HG02678 (cell line): ENCODE data around the gene CRYGC.

Experiments
- ATAC-seq: cut with Tn5 transposase; IDR thresholded peaks from one replicate; pipeline ENCODE4 v1.9.1; 2021; ENCODE audit warnings: mild to moderate bottlenecking, moderate library complexity; ENCODE audit not compliant: unreplicated experiment

The CRYGC gene

DNA sequence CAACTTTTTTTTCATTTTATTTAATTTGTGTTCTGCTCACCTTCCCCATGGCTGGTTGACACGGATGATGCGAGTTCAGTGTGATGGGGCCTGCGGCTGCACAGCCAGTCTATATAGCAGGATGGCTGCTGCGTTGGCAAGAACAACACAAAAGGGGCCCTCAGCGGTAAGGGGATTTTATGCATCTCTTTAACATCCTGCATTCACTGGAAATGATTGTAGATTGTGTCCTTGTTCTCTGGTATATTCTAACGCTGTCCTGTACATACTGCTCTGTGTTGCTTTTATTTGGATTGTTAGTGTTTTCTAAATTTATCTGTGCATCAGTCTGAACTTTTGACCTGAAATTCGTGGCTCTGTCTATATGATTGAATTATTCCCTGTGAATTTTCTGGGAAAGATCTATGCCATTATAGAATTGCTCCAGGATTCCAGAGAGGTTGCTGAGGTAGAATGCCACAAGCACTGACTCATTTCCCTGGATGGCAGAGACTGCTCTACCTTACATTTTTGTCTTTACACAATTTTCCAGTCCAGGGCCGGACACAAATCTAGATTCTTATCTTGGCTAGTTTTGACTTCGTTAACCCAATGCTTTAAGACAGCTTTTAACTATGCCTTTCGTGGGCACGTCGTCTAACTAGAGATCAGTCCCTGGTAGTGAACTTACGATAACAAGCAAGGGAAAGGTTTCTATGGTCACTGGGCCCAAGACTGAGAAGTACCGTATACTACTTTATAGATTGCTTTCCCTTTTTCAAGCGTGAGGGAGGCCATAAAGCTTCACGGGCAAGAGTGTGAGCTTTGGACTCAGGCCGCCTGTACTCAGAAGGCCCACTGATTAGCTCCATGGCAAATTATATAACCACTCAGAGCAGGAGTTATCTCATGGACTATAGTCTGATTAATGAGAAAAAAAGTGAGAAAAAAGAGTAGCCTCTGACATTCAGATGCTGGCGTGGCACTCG is at the start of gene CRYGC:
TSS of gene CRYGC (minus strand) at position 85 of the 968 bp plus-strand sequence. CDS start at position 49, 36 bp downstream.
- ATAC-seq = no peak

DNA sequence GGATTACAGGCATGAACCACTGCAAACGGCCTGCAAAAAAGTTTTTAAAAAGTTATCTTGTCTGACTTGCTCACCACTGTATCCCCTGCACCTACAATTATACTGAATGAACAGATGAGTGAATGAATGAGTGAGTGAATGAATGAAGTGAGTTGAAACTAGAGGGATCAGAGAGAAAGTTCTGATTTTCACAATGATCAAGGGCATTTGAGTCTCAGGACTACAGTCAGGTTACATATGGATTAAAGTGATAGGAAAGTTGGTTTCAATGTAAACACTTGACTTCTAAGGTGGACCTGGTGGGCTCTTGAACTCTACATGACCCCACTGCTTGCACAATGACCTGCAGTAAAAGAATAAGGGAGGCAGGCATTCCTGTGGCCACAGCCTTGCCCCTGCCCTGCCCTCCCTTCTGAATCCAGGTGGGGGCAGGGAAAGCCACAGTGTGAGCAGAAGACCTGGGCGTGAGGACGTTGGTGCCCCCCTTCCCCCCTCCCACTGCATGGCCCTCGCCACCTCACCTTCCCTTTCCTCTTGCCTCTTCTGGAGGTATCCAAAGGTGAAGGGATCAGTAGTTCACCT is 49.5 kb upstream of the CRYGC start:
- no peak for ATAC-seq

- no peak for ATAC-seq
Measured at GRCh38 chr2:208175840-208176153, 46.2 kb upstream of the CRYGC start.

- ATAC-seq = peak; percentile 99
Measured at GRCh38 chr2:208175069-208175839, 45.6 kb upstream of the CRYGC start.

DNA sequence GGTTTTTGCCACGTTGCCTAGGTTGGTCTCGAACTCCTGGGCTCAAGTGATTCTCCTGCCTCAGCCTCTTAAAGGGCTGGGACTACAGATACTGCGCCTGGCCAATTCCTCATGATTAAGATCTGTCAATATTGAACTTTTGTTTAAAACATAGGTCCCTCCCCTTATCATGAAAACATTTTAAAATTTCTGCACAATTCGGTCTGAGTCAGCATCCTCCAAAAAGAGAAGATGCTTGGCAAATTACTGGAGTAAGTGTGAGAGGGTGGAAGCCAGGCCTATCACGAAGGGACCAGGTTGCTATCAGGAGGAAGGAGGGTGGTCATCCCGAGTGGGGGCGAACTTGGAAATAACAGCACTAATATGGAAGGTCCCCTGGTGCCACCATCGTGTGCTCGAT is 44.5 kb upstream of the CRYGC start:
- ATAC-seq = no peak

- ATAC-seq = no peak
Measured at GRCh38 chr2:208172125-208172524, 42.5 kb upstream of the CRYGC start.

- no peak for ATAC-seq
Measured at GRCh38 chr2:208164951-208165755, 35.5 kb upstream of the CRYGC start.

- ATAC-seq = no peak
Measured at GRCh38 chr2:208163489-208163888, 33.9 kb upstream of the CRYGC start, which contains the start of gene CRYGA. Gene CRYGA, minus strand, starts transcription at chr2:208163589. Its CDS starts 33 bp downstream, at chr2:208163556.

- ATAC-seq = no peak
Measured at GRCh38 chr2:208156439-208156838, 26.8 kb upstream of the CRYGC start.

DNA sequence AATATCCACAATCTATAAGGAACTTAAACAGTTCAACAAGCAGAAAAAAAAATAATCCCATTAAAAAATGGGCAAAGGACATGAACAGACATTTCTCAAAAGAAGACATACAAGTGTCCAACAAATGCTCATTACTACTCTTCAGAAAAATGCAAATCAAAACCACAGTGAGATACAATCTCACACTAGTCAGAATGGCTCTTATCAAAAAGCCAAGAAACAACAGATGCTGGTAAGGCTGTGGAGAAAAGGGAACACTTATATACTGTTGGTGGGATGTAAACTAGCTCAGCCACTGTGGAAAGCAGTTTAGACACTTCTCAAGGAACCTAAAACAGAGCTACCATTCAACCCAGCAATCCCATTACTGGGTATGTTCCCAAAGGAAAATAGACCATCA is 23.5 kb upstream of the CRYGC start:
- ATAC-seq = no peak

DNA sequence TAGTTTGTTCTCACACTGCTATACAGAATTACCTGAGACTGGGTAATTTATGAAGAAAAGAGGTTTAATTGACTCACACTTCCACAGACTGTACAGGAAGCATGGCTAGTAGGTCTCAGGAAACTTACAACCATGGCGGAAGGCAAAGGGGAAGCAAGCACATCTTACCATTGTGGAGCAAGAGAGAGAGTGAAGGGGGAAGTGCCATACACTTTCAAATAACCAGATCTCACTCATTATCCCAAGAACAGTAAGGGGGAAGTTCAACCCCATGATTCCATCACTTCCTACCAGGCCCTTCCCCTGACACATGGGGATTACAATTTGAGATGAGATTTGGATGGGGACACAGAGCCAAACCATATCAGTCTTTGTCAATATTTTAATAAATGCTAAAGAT is 21.3 kb upstream of the CRYGC start:
- ATAC-seq = no peak

DNA sequence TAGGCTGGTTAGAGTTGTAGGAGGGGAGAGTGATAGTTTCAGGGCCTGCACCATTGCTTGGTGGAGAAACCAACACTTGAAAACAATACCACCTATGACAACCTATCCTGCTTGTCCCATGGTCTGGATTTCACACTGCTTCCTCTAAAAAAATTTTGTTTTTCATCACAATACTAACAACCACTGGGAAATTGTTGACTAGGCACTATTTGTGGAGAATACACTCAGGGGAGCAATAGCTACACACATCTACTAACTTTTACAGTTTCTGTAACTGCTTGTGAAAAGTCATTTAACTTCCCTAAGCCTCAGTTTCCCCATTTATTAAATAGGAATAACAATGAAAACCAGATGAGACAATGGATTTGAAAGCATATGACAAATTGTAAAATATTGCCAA is 20.5 kb upstream of the CRYGC start:
- no peak for ATAC-seq

DNA sequence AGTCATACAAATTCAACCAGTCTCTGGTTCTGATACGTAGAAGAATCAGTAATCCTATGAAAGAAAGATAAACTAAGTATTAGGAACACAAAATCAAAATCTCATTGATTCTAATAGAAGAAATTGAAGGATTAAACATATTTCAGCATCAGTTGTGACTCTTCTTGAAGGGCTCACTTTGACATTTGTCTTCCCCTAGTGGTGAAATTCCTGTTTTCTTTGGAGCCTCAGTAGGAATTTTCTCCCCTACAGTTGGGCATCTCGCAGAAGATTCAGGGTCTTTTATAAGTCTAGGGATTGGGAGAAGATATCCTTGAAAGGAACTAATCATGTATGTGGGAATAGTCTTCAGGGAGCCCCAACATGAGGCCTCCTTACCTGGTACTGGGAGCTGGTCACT is 19.2 kb upstream of the CRYGC start:
- ATAC-seq = no peak

DNA sequence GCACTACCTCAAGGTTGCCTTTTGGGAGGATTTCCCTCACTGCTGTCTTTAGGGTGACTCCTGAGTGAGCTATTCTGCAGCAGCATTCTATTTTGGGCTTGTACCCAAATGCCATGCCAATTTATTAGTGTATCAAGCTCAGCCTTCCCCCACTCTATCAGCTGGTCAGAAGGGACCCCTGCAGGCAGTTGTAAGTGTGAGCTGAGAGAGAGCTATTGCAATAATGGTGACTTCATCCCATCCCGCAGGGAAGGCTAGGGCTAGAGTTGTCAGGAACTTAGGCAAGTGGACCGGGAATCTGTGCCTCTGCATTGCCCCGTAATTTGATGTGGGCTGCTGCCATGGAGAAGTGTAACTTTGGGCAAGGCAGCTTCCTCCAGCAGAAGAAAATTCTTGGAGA is 18.1 kb upstream of the CRYGC start:
- no peak for ATAC-seq

DNA sequence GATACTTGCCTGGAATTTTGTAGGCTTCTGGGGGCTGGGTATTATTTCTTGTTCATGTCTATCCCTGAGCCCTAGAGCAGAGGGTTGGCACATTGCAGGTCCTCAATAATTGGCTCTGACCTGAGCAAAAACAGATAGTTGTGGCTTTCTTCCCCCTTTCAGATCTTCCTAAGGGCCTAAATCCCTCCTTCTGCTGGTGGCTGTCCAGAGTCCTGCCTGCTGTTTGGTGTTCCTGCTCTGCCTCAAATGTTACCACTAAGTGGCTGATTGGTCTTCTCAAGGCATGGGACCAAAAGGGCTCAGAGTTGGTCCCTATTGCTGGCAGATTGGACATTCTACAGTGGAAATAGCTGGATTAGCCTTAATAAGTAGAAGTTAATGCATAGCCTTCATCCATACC is 17.4 kb upstream of the CRYGC start:
- no peak for ATAC-seq

DNA sequence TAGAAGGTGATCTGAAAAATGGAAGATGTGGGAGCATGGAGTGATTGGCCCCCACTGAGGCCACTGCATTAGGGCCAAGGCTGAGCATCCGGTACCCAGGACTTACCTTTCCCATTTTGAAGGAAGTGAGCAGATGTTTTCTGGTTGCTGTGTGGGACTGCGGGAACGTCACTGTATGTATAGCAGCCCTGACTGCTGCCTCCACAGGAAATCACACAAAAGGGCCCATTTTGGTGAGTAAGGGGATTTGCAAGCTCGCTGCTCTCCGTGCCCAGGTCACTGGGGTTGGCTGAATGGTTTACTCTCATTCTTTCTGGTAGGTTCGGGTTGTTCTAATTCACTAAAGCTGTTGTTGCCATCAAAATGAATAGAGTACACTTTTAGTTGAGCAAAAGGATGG is 16.4 kb upstream of the CRYGC start, which contains the start of gene CRYGB:
TSS of gene CRYGB (minus strand) at position 153 of the 400 bp plus-strand sequence. CDS start at position 115, 38 bp downstream.
- ATAC-seq = no peak

GRCh38 chr2:208142925-208143799 is 13.5 kb upstream of the CRYGC start:
- no peak for ATAC-seq

GRCh38 chr2:208142240-208142924 is 12.8 kb upstream of the CRYGC start:
- no peak for ATAC-seq

- ATAC-seq = no peak
Measured at GRCh38 chr2:208139447-208139846, 9.8 kb upstream of the CRYGC start.
